Endodermal cell (in vitro differentiated cells): ENCODE measurements around the gene FGR. TPM values are rescaled to one million over a fixed set of nuclear protein-coding genes. Genes with fewer than 3 reads are reported as not detected.

Experiments used
- DNase-seq: peaks from one replicate; pipeline ENCODE4 v3.0.0-alpha.2; 2017
- H3K27ac ChIP-seq: 2 replicates; pipeline ENCODE4 v1.5.1; 2013; ENCODE audit warnings: mild to moderate bottlenecking, low read depth, low read length, moderate library complexity
- H3K27me3 ChIP-seq: 2 replicates; pipeline ENCODE4 v1.6.1; 2013; ENCODE audit warnings: mild to moderate bottlenecking, low read length, moderate library complexity; ENCODE audit not compliant: insufficient read depth, control insufficient read depth, poor library complexity, severe bottlenecking
- H3K36me3 ChIP-seq: 2 replicates; pipeline ENCODE4 v1.7.0; 2013; ENCODE audit warnings: mild to moderate bottlenecking, low read length, moderate library complexity; ENCODE audit not compliant: control insufficient read depth, insufficient read depth
- H3K4me1 ChIP-seq: one replicate; pipeline ENCODE4 v1.7.0; 2013; ENCODE audit warnings: low read length; ENCODE audit not compliant: control insufficient read depth, insufficient read depth
- H3K4me3 ChIP-seq: 2 replicates; pipeline ENCODE4 v1.5.1; 2013; ENCODE audit warnings: mild to moderate bottlenecking, low read length, moderate library complexity
- H3K9ac ChIP-seq: 2 replicates; pipeline ENCODE4 v1.6.1; 2013; ENCODE audit warnings: mild to moderate bottlenecking, low read length, moderate library complexity; ENCODE audit not compliant: poor library complexity, severe bottlenecking; ENCODE audit errors: extremely low read depth
- H3K9me3 ChIP-seq: 2 replicates; pipeline ENCODE4 v1.6.1; 2013; ENCODE audit warnings: mild to moderate bottlenecking, low read length, moderate library complexity; ENCODE audit not compliant: control insufficient read depth
- H3K27ac Mint-ChIP-seq: 2 replicates; pipeline ENCODE4 v1.8.0; 2020; ENCODE audit warnings: mixed read lengths
- H3K27me3 Mint-ChIP-seq: 2 replicates; pipeline ENCODE4 v1.8.0; 2021; ENCODE audit warnings: mild to moderate bottlenecking, mixed read lengths; ENCODE audit not compliant: insufficient read depth
- H3K36me3 Mint-ChIP-seq: 2 replicates; pipeline ENCODE4 v1.8.0; 2020; ENCODE audit warnings: low read depth, mixed read lengths
- H3K4me1 Mint-ChIP-seq: 2 replicates; pipeline ENCODE4 v1.8.0; 2020; ENCODE audit warnings: mixed read lengths
- H3K4me3 Mint-ChIP-seq: 2 replicates; pipeline ENCODE4 v1.8.0; 2020; ENCODE audit warnings: mild to moderate bottlenecking, moderate library complexity, mixed read lengths
- H3K9me3 Mint-ChIP-seq: 2 replicates; pipeline ENCODE4 v1.8.0; 2020; ENCODE audit warnings: mild to moderate bottlenecking, mixed read lengths
- WGBS, 2 experiments: methylation state at CpG; one replicate each; pipeline versions ENCODE4 v1.1.5 to v1.1.7; 2013; ENCODE audit warnings: missing lambda C conversion rate in 2 of 2, mixed read lengths in 1 of 2; ENCODE audit not compliant: insufficient coverage in 1 of 2, insufficient read length in 1 of 2; 5-methylcytosine and 5-hydroxymethylcytosine counted together
- total RNA-seq, 2 donors: library from RNA; stranded (reverse); fragmentation: NEBNext Ultra II Directional in 1 of 2; extraction: Animal tissue kit (Norgen Biotek cat#: 25700) in 1 of 2; gene quantifications; 2 replicates in 1 of 2; 3 replicates in 1 of 2; pipeline ENCODE4 v1.2.1, GENCODE V29; 2021
- TF ChIP-seq, protein P1 (sequence below): fragments of 200-600 bp; sonication (generic); conservative IDR thresholded peaks from 2 replicates; pipeline ENCODE4 v1.5.0; 2021; ENCODE audit warnings: antibody characterized with exemption, mild to moderate bottlenecking

Gene FGR
- total RNA-seq, 2 donors from 2014 or later: not detected

DNA sequence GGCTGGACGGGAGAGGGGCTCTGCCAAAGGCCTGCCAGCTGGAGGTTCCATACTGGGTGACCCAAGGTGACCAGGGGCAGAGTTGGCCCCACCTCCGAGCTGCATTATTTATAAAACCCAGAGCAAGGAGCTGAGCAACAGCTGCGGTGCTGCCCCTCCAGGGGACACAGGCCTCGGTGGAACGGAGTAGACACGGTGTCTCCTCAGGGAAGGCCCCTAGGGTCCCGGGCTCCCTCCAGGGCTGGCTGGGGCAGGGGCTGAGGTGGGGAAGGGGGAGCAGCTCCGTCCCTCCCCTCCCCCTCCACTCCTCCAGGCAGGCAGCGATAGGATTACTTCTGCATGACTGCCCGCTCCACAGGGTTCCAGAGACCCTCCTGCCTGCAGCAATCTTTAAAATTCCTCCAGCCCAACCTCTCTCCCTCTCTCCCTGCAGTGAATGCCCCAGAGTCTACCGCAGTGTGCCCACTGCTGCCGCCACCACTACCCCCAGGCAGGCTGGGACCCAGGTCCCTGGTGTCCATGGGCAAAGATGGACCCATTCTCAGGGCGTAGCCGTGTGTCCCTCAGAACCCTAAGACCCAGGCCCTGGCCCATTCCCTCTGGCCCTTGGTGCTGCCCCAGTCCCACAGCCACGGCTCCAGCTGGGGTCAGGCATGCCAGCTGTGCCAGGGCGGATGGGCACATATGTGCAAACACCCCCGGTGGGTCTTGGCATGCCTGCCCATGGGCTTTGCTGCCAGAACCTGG lies 41.9 kb downstream of the FGR start:
- TF ChIP-seq, protein P1, sequence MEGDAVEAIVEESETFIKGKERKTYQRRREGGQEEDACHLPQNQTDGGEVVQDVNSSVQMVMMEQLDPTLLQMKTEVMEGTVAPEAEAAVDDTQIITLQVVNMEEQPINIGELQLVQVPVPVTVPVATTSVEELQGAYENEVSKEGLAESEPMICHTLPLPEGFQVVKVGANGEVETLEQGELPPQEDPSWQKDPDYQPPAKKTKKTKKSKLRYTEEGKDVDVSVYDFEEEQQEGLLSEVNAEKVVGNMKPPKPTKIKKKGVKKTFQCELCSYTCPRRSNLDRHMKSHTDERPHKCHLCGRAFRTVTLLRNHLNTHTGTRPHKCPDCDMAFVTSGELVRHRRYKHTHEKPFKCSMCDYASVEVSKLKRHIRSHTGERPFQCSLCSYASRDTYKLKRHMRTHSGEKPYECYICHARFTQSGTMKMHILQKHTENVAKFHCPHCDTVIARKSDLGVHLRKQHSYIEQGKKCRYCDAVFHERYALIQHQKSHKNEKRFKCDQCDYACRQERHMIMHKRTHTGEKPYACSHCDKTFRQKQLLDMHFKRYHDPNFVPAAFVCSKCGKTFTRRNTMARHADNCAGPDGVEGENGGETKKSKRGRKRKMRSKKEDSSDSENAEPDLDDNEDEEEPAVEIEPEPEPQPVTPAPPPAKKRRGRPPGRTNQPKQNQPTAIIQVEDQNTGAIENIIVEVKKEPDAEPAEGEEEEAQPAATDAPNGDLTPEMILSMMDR: no peak
- peaks cover 25% of the 10 kb centered on the region for H3K4me1 ChIP-seq
- DNase-seq: peak; percentile 87
- peak overlapping the region; percentile 82 for H3K27ac ChIP-seq
- peak overlapping the region; percentile 42 for H3K4me3 Mint-ChIP-seq
- H3K9ac ChIP-seq: peak overlapping the region; percentile 48
- peaks cover 19% of the 10 kb centered on the region for H3K4me1 Mint-ChIP-seq
- H3K27me3 Mint-ChIP-seq: no peaks in the 10 kb centered on the region
- H3K36me3 ChIP-seq: peaks cover 5% of the 10 kb centered on the region
- peak overlapping the region; percentile 90 for H3K27ac Mint-ChIP-seq
- H3K36me3 Mint-ChIP-seq: no peaks in the 10 kb centered on the region
- H3K4me3 ChIP-seq: peak overlapping the region; percentile 72
- 28% methylated on average over 10 to 17 of the region's 17 CpGs for WGBS, 2 experiments
- no peaks in the 10 kb centered on the region for H3K9me3 ChIP-seq
- H3K9me3 Mint-ChIP-seq: no peaks in the 10 kb centered on the region
- H3K27me3 ChIP-seq: no peaks in the 10 kb centered on the region

DNA sequence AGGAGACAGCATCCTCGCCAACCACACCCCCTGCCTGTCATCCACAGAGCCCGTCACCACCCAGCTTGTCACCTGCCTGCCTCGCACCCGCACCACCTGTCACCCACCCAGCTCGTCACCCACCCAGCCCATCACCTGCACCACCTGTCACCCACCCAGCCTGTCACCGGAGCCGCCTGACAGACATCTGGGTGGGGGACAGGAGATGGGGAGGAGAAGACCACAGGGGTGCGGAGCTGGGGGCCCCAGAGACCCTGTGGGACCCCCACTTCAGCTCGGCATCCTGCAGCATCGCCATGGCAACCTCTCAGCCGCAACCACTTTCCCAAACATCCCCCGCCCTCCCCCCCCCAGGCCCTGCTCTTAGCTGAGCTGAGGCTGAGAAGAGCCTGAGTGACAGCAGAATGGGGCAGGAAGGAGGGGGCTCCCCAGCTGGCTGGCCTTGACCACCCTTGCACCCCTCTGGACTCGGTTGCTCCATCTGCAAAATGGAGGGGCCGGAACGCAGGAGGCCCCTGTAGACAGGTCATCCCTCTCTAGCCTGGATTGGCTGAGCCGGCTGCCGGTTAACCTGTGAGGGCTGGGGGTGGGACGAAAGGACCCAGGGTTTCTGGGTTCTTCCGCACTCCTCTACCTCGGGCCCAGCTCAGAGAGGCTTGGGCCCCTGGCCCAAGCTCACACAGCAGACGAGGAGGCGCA lies 42.6 kb downstream of the FGR start:
- H3K4me3 ChIP-seq: peak overlapping the region; percentile 72
- H3K36me3 ChIP-seq: peaks cover 5% of the 10 kb centered on the region
- peak; percentile 88 for DNase-seq
- H3K4me1 ChIP-seq: peaks cover 18% of the 10 kb centered on the region
- H3K9ac ChIP-seq: peak overlapping the region; percentile 48
- no peaks in the 10 kb centered on the region for H3K9me3 ChIP-seq
- Mint-ChIP-seq H3K36me3 (no peaks in the 10 kb centered on the region), H3K27me3 (no peaks in the 10 kb centered on the region), H3K27ac (peak overlapping the region; percentile 74), H3K4me1 (peaks cover 14% of the 10 kb centered on the region), H3K9me3 (no peaks in the 10 kb centered on the region), H3K4me3 (peak overlapping the region; percentile 42)
- no peaks in the 10 kb centered on the region for H3K27me3 ChIP-seq
- TF ChIP-seq, protein P1: no peak
- H3K27ac ChIP-seq: peak overlapping the region; percentile 82
- 59 to 75% methylated on average over 5 to 21 of the region's 22 CpGs for WGBS, 2 experiments

DNA sequence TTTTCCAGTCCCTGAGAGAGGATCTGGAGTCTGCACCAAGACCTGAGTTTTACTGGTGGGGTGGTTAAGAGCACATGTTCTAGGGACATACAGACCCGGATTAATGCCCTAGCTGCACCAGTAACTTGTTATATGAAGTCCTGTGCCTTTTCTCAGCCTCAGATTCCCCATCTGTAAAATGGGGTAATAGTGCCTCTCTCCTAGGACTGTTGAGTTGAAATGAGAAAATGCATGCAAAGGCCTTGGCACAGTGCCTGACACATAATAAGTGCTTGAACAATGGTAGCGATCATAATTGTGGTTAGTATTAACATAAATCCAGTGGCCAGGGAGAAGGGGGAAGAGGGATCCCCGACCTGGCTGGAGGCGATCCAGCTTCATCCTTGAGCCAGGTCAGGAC lies 43.4 kb downstream of the FGR start:
- Histone ChIP-seq H3K27me3 (no peaks in the 10 kb centered on the region), H3K9ac (no peak overlapping the region), H3K36me3 (peaks cover 5% of the 10 kb centered on the region), H3K4me3 (no peak overlapping the region), H3K27ac (no peak overlapping the region), H3K9me3 (no peaks in the 10 kb centered on the region), H3K4me1 (peaks cover 17% of the 10 kb centered on the region)
- no peaks in the 10 kb centered on the region for H3K27me3 Mint-ChIP-seq
- no peak for DNase-seq
- no peaks in the 10 kb centered on the region for H3K9me3 Mint-ChIP-seq
- no peak overlapping the region for H3K4me3 Mint-ChIP-seq
- 92% methylated on average over 2 to 4 of the region's 4 CpGs for WGBS, 2 experiments
- peaks cover 14% of the 10 kb centered on the region for H3K4me1 Mint-ChIP-seq
- no peaks in the 10 kb centered on the region for H3K36me3 Mint-ChIP-seq
- TF ChIP-seq, protein P1: no peak
- no peak overlapping the region for H3K27ac Mint-ChIP-seq
